ENCODE results near the gene ITGA11.

DNA sequence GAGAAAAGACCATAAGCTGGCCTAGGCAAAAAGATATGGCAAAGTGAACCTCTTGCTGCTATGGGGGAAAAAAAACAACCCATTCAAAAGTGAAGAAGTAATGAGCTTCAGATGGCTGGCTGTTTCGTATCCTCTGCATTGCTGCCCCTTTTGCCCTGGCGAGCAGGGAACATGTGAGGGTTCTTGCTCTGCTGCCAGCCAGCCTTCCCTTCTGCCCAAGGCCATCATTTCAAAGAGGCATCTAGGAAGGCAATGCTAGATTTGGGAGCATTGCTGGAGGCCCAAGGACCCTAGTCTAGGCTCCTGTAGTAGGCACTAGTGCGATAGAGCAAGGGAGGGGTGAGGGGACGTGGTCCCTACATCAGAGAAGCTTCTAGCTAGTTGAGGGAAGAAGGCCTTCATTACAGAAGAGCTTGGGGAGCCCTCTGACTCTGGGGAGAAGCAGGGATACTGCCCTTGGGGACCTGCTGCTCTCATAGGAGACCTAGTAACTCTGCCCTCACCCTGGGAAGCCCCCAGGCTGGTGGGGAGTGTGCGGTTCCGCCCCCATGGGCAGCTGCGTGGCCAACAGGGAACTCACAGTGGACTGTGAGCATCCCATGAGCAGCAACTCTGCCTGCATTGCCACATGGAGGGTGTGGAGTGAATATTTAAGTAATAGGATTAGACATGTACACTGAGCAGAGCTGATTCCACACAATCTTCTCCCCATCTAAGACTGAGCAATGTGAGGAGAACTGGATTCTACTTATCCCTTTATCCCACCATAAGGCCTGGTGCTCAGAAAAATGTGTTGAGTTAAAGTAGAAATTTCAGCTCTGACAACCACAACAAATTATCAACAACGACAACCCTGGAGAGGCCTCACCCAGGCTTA is 21.3 kb downstream of the ITGA11 start:
- TF ChIP-seq POLR2AphosphoS5 (IDR thresholded peaks at IDR 0.05), result no peak
- no peak for TF ChIP-seq POLR2A (IDR thresholded peaks at IDR 0.05; ENCODE audit: low read depth)
- no peak for TF ChIP-seq EP300 (IDR thresholded peaks at IDR 0.05)
